GM18526 (cell line): ENCODE measurements around the gene GNAO1.

ENCODE experiments used
- POLR2A ChIP-seq: IDR thresholded peaks from 3 replicates; pipeline ENCODE4 v1.6.1; 2011; ENCODE audit not compliant: insufficient read length; ENCODE audit errors: extremely low read depth

The GNAO1 gene

DNA sequence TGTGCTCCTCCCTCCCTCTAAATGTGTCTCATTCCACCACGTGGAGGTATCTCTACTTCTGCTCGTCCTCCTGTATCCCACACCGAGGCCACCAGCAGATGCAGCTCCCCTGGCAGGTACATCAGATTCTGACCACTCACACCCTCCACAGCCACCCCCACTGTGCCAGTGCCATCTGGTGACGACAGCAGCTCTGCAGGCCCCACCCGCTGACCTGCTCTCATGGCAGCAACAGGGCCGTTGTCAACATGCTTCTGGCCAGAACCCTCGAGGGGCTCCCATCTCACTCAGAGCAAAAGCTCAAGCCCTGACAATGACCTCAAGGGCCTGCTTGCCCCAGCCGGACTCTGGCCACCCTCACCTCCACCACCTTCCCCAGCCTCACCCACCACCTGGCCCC, 140.6 kb downstream of the GNAO1 start:
- TF ChIP-seq POLR2A: no peak

DNA sequence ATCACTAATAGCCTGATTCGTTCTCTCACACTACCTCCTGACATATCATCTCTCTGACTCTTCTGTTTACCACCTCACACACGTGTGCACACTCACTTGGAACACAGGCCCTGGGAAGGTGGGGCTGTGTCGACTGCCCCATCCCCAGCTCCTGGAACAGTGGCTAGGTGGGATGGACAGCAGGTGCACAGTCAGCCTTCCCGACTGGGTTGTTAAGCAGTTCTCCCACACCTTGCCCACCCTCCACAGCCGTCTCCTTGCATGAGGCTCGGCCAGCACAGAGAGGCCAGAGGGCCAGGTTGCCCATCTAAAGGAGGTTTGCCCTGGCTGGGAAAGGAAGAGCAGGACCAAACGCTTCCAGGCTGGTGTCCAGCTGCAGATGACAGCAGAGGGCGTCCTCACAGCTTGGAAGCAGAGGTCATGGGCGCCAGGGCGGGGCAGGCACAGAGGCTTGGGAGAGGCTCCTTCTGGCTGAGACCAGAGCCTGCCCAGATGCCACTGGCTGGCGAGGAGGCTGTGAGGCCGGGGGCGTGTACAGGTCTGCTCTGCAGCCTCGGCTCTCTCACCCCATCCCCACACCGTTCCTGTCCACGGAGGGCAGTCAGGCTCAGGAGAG, 141.3 kb downstream of the GNAO1 start:
- no peak for TF ChIP-seq POLR2A

DNA sequence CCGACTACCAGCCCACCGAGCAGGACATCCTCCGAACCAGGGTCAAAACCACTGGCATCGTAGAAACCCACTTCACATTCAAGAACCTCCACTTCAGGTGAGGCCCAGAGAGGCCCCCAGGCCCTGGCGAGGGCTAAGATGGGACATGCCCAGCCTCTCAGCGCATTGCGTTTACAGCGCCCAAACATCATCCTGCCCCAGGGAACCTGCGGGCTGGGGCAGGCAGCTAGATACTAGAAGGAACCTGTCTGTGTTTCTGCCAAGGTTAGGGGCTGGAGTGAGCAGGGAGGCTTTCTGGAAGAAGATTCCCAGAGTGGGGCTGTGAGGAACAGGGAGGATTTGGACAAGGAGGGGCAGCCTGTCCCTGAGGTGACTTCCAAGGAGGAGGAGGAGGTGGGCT, 143.5 kb downstream of the GNAO1 start:
- TF ChIP-seq POLR2A: no peak

DNA sequence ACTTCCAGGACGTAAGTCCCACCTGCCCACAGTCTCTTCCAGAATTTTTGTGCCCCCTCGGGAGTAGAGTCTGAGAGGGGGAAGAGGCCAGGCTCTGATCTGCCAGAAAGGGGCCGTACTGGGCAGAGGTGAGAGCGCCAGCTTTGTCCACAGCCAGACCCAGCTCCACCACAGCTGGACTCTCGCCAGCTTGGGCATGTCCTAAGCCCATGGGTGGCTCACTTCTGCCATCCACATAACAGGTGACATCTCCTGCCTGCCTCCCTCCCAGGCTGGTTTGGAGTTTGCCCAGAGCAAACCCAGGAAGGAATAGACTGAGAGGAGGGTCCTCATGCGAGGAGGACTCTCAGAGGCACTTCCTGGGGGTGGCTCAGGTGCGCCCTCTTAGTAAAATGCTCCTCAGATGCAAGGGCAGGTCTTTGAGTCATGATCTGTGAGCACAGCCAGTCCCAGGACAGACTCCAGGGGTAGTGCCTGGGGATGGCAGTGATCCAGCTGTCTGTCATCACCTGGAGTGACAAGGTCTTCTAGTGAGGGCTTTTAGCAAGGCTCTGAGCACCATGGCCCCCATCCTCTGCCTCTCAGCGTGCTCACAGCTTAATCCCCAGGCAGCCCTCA, 144.9 kb downstream of the GNAO1 start:
- TF ChIP-seq POLR2A: no peak

DNA sequence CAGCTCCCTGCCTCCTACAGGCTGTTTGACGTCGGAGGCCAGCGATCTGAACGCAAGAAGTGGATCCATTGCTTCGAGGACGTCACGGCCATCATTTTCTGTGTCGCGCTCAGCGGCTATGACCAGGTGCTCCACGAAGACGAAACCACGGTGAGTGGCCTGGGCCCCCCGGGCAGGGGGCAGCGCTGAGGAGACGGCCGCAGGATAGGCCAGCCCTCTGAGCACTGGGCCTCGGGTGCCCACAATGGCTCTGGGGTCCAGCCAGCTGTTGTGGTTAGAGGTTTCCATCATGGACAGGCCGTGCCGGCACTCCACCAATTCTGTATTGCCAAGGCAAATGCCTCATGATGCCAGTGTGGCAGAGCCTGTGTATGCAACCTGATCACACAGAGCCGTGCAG, 145.4 kb downstream of the GNAO1 start:
- no peak for TF ChIP-seq POLR2A

GRCh38 chr16:56337131-56337857, 146.0 kb downstream of the GNAO1 start:
- no peak for TF ChIP-seq POLR2A

- TF ChIP-seq POLR2A: no peak
These were observed 146.6 kb downstream of the GNAO1 start for GRCh38 chr16:56337858-56338325.

DNA sequence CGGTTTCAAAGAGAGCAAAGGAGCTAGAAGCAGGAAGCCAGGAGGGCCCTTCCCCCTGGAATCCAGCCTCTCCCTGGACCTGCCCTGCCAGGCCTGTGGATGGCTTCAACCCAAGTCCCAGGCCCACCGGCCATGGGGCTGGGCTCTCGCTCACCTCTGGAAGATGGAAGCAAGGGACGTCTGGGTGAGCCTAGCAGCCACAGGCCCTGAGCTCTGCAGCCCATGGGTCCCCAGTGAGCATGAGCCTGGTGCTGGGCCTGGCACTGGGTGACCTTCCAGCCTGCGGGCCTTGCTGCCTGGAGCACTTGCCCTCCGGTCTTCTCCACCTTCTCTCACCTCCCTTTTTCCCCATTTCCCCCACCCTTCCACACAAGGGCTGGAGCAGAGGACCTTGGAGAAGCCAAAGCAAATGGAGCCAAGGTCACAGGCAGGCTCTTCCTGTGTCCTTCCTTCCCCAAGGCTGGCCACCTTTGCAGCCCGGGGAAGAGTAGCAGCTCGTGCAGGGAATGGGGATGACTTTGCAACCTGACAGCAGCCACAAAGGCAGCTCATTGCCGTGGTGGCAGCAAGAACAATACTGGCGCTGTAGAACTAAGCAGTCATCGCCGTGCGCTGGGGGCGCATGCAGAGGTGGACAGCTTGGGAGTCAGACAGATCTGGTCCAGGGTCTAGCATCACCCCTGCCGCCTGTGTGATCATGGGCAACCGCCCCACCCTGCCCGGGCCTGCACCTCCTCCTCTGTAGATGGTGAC, 147.5 kb downstream of the GNAO1 start:
- no peak for TF ChIP-seq POLR2A

- TF ChIP-seq POLR2A: no peak
These were observed 148.3 kb downstream of the GNAO1 start for GRCh38 chr16:56339431-56340195.

- no peak for TF ChIP-seq POLR2A
These were observed 149.1 kb downstream of the GNAO1 start for GRCh38 chr16:56340416-56340815.

DNA sequence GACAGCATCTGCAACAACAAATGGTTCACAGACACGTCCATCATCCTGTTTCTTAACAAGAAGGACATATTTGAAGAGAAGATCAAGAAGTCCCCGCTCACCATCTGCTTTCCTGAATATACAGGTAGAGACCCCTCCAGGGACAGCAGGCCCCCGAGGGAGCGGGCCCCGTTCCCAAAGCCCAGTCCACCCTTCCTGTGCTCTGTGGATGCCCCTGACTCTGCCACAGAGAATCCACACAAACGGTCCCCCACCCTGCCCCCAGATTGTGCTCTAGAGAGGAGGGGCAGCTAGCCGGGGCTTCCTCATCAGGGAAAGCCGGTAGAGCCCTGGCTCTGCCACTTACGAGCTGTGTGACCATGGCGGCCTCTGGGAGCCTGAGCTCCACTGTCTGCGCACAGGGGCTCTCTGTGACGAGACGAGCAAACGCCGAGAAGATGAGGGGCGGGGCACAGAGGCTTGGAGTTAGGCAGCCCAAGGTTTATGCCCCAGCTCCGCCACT, 149.6 kb downstream of the GNAO1 start:
- no peak for TF ChIP-seq POLR2A

DNA sequence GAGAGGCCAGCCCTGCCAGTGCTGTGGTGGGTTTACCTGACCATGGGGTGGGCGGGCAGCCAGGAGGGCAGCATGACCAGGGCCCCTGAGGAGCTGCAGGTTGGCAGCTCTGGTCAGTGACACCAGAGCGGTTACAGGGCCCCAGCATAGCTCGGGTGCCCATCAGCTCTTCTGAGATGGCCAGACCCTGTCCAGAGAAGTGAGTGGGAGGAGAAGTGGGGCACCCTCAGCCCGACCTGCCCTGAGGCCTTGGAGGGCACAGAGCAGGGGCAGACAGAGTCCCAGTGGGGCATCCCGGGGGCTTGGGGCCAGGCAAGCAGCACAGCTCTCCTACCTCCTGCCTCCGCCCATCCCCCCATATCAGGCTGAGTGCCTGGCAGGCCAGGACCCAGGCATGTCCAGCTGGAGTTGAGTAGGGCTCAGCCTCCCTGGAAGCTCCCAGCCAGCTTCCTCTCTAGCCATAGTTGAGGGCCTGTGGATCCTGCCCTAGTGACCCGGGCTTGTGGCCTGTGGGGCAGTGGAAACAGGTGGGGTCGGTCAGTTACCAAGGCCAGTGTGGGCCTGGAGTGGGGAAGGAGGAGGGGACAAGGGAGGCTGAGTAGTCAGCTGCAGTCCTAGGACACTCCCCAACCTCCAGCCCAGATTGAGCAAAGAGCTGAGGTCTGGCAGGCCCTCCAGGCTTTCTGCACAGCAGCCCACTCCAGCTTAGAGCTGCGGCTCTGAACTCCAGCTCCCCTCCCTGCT, 150.5 kb downstream of the GNAO1 start:
- TF ChIP-seq POLR2A: no peak

GRCh38 chr16:56343661-56344517, 152.6 kb downstream of the GNAO1 start:
- no peak for TF ChIP-seq POLR2A
